ENCODE data around the gene MICAL2. TPM values are rescaled to one million over a fixed set of nuclear protein-coding genes. Genes with fewer than 3 reads are reported as not detected.

Gene MICAL2
- total RNA-seq, 4 donors from 2014 or later, result 109 to 197 (median 183) TPM

DNA sequence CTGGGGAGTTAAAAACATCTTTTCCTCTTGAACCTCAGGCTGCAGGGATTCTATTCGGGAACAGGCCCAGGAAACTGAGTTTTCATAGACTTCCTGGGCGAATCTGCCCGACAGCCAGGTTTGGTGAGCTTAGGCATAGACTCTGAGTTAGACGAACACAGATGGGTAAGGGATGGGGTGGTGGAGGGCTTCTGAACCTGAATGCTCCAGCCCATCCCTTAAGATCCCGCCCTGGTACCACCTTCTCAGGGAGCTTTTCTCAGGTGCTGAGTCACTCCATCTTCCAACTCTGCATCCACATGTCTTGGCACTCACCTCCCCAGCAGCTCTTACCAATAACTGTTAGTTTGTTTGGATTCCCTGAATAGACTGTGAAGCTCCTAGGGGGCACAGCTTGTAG is 37.4 kb downstream of the MICAL2 start:
- Histone ChIP-seq H3K27me3 (no peaks in the 10 kb centered on the region), H3K4me1 (peaks cover 0 to 19% (median 13%) of the 10 kb centered on the region in 4 donors), H3K9me3 (no peaks in the 10 kb centered on the region), H3K4me3 (no peak overlapping the region), H3K27ac (no peak overlapping the region), H3K36me3 (peaks cover 0 to 5% (median 0%) of the 10 kb centered on the region in 3 donors)
- no peak for DNase-seq
- TF ChIP-seq, protein P1, sequence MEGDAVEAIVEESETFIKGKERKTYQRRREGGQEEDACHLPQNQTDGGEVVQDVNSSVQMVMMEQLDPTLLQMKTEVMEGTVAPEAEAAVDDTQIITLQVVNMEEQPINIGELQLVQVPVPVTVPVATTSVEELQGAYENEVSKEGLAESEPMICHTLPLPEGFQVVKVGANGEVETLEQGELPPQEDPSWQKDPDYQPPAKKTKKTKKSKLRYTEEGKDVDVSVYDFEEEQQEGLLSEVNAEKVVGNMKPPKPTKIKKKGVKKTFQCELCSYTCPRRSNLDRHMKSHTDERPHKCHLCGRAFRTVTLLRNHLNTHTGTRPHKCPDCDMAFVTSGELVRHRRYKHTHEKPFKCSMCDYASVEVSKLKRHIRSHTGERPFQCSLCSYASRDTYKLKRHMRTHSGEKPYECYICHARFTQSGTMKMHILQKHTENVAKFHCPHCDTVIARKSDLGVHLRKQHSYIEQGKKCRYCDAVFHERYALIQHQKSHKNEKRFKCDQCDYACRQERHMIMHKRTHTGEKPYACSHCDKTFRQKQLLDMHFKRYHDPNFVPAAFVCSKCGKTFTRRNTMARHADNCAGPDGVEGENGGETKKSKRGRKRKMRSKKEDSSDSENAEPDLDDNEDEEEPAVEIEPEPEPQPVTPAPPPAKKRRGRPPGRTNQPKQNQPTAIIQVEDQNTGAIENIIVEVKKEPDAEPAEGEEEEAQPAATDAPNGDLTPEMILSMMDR (IDR thresholded peaks at IDR 0.05), result no peak
- no peak for TF ChIP-seq POLR2A (IDR thresholded peaks at IDR 0.05)

DNA sequence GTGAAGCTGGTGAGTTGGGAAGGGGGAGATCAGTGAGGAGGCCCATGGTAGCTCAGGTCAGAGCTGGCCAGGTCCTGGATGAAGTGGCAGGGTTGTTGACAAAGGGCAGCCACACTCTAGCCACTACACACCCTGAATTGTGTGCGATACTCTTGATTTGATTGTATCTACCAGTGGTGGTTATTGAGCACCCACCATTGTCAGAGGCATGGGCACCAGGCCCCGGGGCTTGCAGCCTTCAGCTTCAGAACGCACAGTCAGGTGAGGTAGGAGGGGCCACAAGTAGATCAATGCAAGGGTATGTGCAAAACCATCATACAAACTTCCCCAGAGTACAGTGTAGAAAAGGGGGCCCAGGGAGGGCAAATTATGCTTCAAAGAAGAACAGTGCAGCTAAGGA is 38.1 kb downstream of the MICAL2 start:
- Histone ChIP-seq H3K9me3 (no peaks in the 10 kb centered on the region), H3K36me3 (peaks cover 0 to 12% (median 0%) of the 10 kb centered on the region in 3 donors), H3K4me3 (no peak overlapping the region), H3K27me3 (no peaks in the 10 kb centered on the region), H3K4me1 (peaks cover 0 to 13% (median 6%) of the 10 kb centered on the region in 4 donors), H3K27ac (no peak overlapping the region)
- no peak for DNase-seq
- TF ChIP-seq, protein P1 (IDR thresholded peaks at IDR 0.05), result no peak
- no peak for TF ChIP-seq POLR2A (IDR thresholded peaks at IDR 0.05)

DNA sequence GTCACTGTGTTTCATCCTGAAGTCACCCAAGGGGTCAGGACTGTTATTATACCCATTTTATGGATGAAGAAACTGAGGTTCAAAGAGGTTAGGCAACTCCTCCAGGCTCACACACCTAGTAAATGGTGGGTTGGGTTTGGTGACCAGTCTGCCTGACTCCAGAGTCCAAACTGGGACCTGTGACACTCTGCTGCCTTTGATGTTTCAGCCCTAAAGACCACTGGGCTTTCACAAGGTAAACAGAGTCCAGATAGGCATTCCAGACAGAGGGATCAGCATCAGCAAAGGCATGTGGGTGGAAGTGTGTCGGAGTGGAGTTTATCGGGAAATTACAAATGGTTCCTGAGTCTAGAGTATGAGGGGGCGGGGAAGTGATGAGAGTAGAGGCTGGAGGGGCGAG is 38.5 kb downstream of the MICAL2 start:
- Histone ChIP-seq H3K4me1 (peaks cover 0 to 10% (median 3%) of the 10 kb centered on the region in 4 donors), H3K9me3 (no peaks in the 10 kb centered on the region), H3K4me3 (no peak overlapping the region), H3K27me3 (no peaks in the 10 kb centered on the region), H3K27ac (peak overlapping the region in 1 of 4 donors; percentile 30), H3K36me3 (peaks cover 0 to 16% (median 0%) of the 10 kb centered on the region in 3 donors)
- TF ChIP-seq, protein P1 (IDR thresholded peaks at IDR 0.05), result no peak
- no peak for TF ChIP-seq POLR2A (IDR thresholded peaks at IDR 0.05)
- DNase-seq, result no peak

DNA sequence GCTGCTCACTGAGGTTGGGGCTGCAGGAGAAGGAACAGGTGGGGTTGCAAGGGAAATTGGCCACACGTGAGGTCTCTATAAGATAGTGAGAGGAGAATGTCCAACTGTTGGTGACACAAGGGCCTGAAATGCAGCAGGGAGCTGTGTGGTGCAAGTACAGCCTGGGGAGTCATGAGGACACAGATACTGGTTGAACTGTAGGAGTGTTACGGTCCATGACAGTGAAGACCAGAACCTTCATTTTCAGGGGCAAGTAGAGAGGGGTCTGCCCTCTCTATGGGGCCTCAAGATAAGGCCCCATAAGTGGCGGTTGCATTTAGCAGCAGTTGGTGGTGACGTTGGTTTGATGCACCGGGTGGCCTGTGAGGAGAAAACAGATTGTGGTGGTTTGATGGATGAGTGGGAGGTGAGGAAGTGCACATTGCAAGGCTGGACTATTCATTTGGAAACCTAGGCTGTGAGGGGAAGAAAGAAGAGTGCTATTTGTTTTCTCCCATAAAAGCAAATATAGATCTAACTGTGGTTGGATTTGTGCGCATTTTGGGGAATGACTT is 39.4 kb downstream of the MICAL2 start:
- Histone ChIP-seq H3K36me3 (peaks cover 0 to 23% (median 0%) of the 10 kb centered on the region in 3 donors), H3K27me3 (no peaks in the 10 kb centered on the region), H3K9me3 (no peaks in the 10 kb centered on the region), H3K4me1 (peaks cover 0 to 3% (median 0%) of the 10 kb centered on the region in 4 donors), H3K27ac (peak overlapping the region in 1 of 4 donors; percentile 30), H3K4me3 (no peak overlapping the region)
- TF ChIP-seq, protein P1 (IDR thresholded peaks at IDR 0.05), result no peak
- DNase-seq, result no peak

DNA sequence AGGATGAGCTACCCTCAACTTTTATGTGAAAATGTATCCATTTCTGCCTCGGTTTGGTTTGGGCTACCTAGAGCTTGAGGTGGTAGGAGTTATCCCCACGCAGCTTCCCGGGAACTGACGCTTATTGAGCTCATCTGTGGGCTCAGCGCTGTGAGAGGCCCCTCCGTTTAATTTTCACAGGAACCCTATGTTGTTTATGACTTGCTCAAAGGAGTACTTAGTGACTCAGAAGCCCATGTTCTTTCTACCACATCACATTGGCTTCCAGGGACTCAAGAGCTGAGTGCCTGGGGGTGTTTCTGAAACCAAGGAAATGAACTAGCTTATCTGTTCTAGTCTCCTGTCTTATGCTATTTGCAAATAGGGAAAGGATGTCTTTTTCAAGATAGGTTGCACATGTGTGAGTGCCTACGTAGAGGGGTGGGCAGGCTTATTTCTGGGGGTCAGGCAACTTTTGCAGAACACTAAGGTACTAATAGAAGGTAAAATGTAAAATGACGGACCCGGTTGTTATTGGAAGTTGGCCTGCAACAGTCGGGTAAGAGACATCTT is 40.5 kb downstream of the MICAL2 start:
- no peak for DNase-seq
- Histone ChIP-seq H3K9me3 (no peaks in the 10 kb centered on the region), H3K27me3 (no peaks in the 10 kb centered on the region), H3K4me3 (no peak overlapping the region), H3K27ac (peak overlapping the region in 1 of 4 donors; percentile 7), H3K36me3 (peaks cover 0 to 28% (median 0%) of the 10 kb centered on the region in 3 donors), H3K4me1 (no peaks in the 10 kb centered on the region)
- TF ChIP-seq, protein P1 (IDR thresholded peaks at IDR 0.05), result no peak
- TF ChIP-seq POLR2A (IDR thresholded peaks at IDR 0.05), result no peak
